Liver (tissue), 9 donors: ENCODE data around the gene SYT2. TPM values are rescaled to one million over a fixed set of nuclear protein-coding genes. Genes with fewer than 3 reads are reported as not detected.

Source experiments
- DNase-seq: peaks from one replicate; pipeline ENCODE4 v3.0.0-alpha.2; 2017; ENCODE audit warnings: low spot score
- H3K27ac ChIP-seq, 2 donors: one replicate each; pipeline ENCODE4 v1.7.0; 2013; ENCODE audit warnings: inconsistent platforms in 2 of 2, low read length in 2 of 2, control low read depth in 1 of 2, low read depth in 1 of 2, mild to moderate bottlenecking in 1 of 2
- H3K27me3 ChIP-seq, 4 donors: one replicate each; pipeline versions ENCODE4 v1.6.1 to v1.7.0; 2013; ENCODE audit warnings: low read length in 3 of 4, inconsistent platforms in 1 of 4, mild to moderate bottlenecking in 1 of 4, moderate library complexity in 1 of 4; ENCODE audit not compliant: control insufficient read depth in 4 of 4, insufficient read depth in 4 of 4
- H3K36me3 ChIP-seq, 4 donors: one replicate each; pipeline versions ENCODE4 v1.6.1 to v1.7.0; 2013; ENCODE audit warnings: low read length in 3 of 4, mild to moderate bottlenecking in 3 of 4, low read depth in 1 of 4, moderate library complexity in 1 of 4; ENCODE audit not compliant: control insufficient read depth in 4 of 4, insufficient read depth in 3 of 4
- H3K4me1 ChIP-seq, 4 donors: one replicate each; pipeline versions ENCODE4 v1.6.1 to v1.7.0; 2013; ENCODE audit warnings: low read length in 3 of 4, mild to moderate bottlenecking in 3 of 4, moderate library complexity in 1 of 4; ENCODE audit not compliant: control insufficient read depth in 4 of 4, insufficient read depth in 4 of 4
- H3K4me3 ChIP-seq, 3 donors: one replicate each; pipeline versions ENCODE4 v1.6.1 to v1.7.0; 2013; ENCODE audit warnings: low read length in 3 of 3, control low read depth in 1 of 3, low read depth in 1 of 3, mild to moderate bottlenecking in 1 of 3
- H3K9ac ChIP-seq, 2 donors: one replicate each; pipeline ENCODE4 v1.7.0; 2013; ENCODE audit warnings: low read length in 2 of 2, mild to moderate bottlenecking in 2 of 2, moderate library complexity in 2 of 2, control low read depth in 1 of 2, low read depth in 1 of 2
- H3K9me3 ChIP-seq, 4 donors: one replicate each; pipeline versions ENCODE4 v1.6.1 to v1.7.0; 2013; ENCODE audit warnings: low read length in 3 of 4; ENCODE audit not compliant: control insufficient read depth in 4 of 4
- EGR1 ChIP-seq, 2 donors: IDR thresholded peaks; 2 replicates each; pipeline ENCODE4 v1.6.1; 2016 to 2018; ENCODE audit warnings: antibody characterized with exemption in 2 of 2, low read depth in 2 of 2
- FOXA1 ChIP-seq: IDR thresholded peaks from 2 replicates; pipeline ENCODE4 v1.6.1; 2016; ENCODE audit warnings: antibody characterized with exemption
- HNF4G ChIP-seq: IDR thresholded peaks from 2 replicates; pipeline ENCODE4 v1.6.1; 2016; ENCODE audit warnings: antibody characterized with exemption
- JUND ChIP-seq, 2 donors: IDR thresholded peaks; 2 replicates each; pipeline ENCODE4 v1.6.1; 2016; ENCODE audit warnings: antibody characterized with exemption in 2 of 2
- NR2F2 ChIP-seq: IDR thresholded peaks from 2 replicates; pipeline ENCODE4 v1.6.1; 2016; ENCODE audit warnings: antibody characterized with exemption
- RAD21 ChIP-seq, 2 donors: IDR thresholded peaks; 2 replicates each; pipeline ENCODE4 v1.6.1; 2016; ENCODE audit warnings: antibody characterized with exemption in 2 of 2, mild to moderate bottlenecking in 2 of 2
- RXRA ChIP-seq, 2 donors: IDR thresholded peaks; 2 replicates each; pipeline ENCODE4 v1.6.1; 2017 to 2018; ENCODE audit warnings: antibody characterized with exemption in 2 of 2, mild to moderate bottlenecking in 1 of 2
- TAF1 ChIP-seq: conservative IDR thresholded peaks from 2 replicates; pipeline ENCODE4 v1.6.1; 2016; ENCODE audit warnings: antibody characterized with exemption, mild to moderate bottlenecking
- YY1 ChIP-seq: IDR thresholded peaks from 2 replicates; pipeline ENCODE4 v1.6.1; 2016; ENCODE audit warnings: antibody characterized with exemption, mild to moderate bottlenecking
- WGBS: extraction: QIAGEN DNeasy Blood & Tissue Kit; methylation state at CpG from one replicate; pipeline ENCODE4 v1.1.7; 2013; 5-methylcytosine and 5-hydroxymethylcytosine counted together
- polyA plus RNA-seq, 2 donors: library from polyadenylated mRNA; stranded (reverse) in 1 of 2; unstranded in 1 of 2; fragments of 200-250 nt in 1 of 2; fragments of >200 nt in 1 of 2; fragmentation: Nextera tagmentation in 1 of 2; extraction: Ambion mirVana in 1 of 2; gene quantifications; one replicate each; pipeline versions ENCODE4 v1.2.1 to v1.2.3, GENCODE V29; 2013 to 2015
- total RNA-seq, 2 donors: library from RNA; depleted of rRNA; stranded (reverse); fragments of >200 nt; gene quantifications; one replicate each; pipeline ENCODE4 v1.2.3, GENCODE V29; 2014
- TF ChIP-seq, protein P1 (sequence below): IDR thresholded peaks from 2 replicates; pipeline ENCODE4 v1.6.1; 2016; ENCODE audit warnings: antibody characterized with exemption
- TF ChIP-seq, protein P2 (sequence below): IDR thresholded peaks from 2 replicates; pipeline ENCODE4 v1.6.1; 2016; ENCODE audit warnings: antibody characterized with exemption
- TF ChIP-seq, protein P3 (sequence below): fragments of 150-350 bp; IDR thresholded peaks from 2 replicates; pipeline ENCODE4 v1.5.1; 2017; ENCODE audit warnings: improper control_type of control experiment, low read depth, low read length; ENCODE audit not compliant: missing input control
- TF ChIP-seq, protein P4 (sequence below): IDR thresholded peaks from 2 replicates; pipeline ENCODE4 v1.6.1; 2016; ENCODE audit warnings: antibody characterized with exemption
- donor health status: healthy.
- donor health status: healthy.
- donor health status: healthy.
- donor health status: healthy.
- donor health status: healthy.

The SYT2 gene
- total and polyA plus RNA-seq, 4 donors = under 0.01 to 0.07 TPM; not detected in 2

DNA sequence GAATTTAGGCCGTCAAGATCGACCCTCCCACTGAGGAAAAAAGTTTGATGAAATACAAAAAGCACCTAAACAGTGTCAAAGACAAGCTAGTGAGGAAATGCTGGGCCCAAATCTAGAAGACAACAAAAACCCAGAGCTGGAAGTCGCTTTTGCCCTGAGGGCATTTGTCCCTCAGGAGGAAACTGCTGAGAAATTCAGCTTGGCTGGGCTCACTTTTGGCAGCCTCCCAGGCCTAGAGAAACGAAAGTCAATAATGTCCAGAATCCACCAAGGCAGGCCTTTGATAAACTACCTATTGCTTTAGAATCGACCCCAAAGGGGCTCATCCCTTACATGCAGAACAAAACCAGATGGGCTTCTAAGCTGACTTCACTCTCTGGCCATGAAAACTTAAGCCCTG, 38.9 kb downstream of the SYT2 start (continued):
- TF ChIP-seq TAF1 = no peak
- TF ChIP-seq, protein P1, sequence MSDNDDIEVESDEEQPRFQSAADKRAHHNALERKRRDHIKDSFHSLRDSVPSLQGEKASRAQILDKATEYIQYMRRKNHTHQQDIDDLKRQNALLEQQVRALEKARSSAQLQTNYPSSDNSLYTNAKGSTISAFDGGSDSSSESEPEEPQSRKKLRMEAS = no peak
- TF ChIP-seq, protein P2, sequence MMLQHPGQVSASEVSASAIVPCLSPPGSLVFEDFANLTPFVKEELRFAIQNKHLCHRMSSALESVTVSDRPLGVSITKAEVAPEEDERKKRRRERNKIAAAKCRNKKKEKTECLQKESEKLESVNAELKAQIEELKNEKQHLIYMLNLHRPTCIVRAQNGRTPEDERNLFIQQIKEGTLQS = no peak
- no peak for TF ChIP-seq RAD21 (IDR thresholded peaks at IDR 0.05)

DNA sequence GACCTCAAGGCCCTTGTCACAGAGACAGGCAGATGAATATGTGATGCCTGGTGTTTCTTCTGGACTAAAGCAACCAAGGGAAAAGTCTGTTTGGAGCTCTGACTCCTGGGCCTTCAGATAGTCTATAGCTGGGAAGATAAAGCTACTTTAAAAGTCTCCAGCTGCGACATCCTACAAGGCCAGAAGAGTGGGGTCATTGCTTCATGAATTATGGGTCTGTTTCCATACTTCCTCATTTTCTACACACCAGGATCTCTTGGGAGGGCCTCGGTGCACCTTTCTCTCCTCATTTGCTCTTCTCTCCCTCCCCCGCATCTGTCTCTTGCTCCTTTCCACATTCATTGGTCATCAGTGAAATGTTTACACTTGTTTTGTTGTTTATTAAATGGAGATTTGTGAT, 44.8 kb downstream of the SYT2 start:
- 74% methylated on average over 3 of the region's 3 CpGs for WGBS
- H3K9me3 ChIP-seq = no peaks in the 10 kb centered on the region

DNA sequence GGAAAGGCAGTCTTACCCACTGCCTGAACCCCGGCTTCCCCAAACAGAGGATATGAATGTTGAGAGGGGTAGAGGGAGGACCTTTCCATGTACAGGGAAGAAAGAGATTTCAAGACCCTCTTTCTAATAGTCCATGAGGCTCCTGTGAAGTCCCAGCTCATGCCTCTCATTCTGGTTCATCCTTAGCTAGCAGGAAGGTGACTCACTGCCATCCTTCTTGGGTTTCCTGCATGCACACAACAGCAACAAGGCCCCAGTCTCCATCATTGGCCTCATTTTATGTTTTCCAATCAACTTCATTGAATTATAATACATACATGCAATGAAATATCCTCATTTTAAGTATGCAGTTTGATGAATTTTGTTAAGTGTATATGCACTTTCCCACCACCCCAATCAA, 46.2 kb downstream of the SYT2 start:
- Histone ChIP-seq H3K4me3 (no peak overlapping the region), H3K27me3 (peaks cover 0 to 15% (median 0%) of the 10 kb centered on the region in 4 donors)
- WGBS = 65% methylated on average over 1 of the region's 1 CpG

More for the DNA sequence above, 44.8 kb downstream of the SYT2 start:
- TF ChIP-seq HNF4G (no peak), NR2F2 (no peak)
- no peak overlapping the region for H3K9ac ChIP-seq
- H3K27me3 ChIP-seq = peaks cover 0 to 10% (median 0%) of the 10 kb centered on the region in 4 donors
- no peaks in the 10 kb centered on the region for H3K36me3 ChIP-seq
- no peak for DNase-seq
- no peak overlapping the region for H3K27ac ChIP-seq
- H3K4me1 ChIP-seq = no peaks in the 10 kb centered on the region
- no peak overlapping the region for H3K4me3 ChIP-seq

More for the DNA sequence above, 46.2 kb downstream of the SYT2 start:
- TF ChIP-seq NR2F2 = no peak
- TF ChIP-seq JUND (IDR thresholded peaks at IDR 0.05) = no peak
- TF ChIP-seq, protein P3, sequence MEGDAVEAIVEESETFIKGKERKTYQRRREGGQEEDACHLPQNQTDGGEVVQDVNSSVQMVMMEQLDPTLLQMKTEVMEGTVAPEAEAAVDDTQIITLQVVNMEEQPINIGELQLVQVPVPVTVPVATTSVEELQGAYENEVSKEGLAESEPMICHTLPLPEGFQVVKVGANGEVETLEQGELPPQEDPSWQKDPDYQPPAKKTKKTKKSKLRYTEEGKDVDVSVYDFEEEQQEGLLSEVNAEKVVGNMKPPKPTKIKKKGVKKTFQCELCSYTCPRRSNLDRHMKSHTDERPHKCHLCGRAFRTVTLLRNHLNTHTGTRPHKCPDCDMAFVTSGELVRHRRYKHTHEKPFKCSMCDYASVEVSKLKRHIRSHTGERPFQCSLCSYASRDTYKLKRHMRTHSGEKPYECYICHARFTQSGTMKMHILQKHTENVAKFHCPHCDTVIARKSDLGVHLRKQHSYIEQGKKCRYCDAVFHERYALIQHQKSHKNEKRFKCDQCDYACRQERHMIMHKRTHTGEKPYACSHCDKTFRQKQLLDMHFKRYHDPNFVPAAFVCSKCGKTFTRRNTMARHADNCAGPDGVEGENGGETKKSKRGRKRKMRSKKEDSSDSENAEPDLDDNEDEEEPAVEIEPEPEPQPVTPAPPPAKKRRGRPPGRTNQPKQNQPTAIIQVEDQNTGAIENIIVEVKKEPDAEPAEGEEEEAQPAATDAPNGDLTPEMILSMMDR = no peak
- TF ChIP-seq, protein P2 = no peak
- TF ChIP-seq RXRA (IDR thresholded peaks at IDR 0.05) = no peak
- TF ChIP-seq, protein P4, sequence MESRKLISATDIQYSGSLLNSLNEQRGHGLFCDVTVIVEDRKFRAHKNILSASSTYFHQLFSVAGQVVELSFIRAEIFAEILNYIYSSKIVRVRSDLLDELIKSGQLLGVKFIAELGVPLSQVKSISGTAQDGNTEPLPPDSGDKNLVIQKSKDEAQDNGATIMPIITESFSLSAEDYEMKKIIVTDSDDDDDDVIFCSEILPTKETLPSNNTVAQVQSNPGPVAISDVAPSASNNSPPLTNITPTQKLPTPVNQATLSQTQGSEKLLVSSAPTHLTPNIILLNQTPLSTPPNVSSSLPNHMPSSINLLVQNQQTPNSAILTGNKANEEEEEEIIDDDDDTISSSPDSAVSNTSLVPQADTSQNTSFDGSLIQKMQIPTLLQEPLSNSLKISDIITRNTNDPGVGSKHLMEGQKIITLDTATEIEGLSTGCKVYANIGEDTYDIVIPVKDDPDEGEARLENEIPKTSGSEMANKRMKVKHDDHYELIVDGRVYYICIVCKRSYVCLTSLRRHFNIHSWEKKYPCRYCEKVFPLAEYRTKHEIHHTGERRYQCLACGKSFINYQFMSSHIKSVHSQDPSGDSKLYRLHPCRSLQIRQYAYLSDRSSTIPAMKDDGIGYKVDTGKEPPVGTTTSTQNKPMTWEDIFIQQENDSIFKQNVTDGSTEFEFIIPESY = no peak
- no peak for TF ChIP-seq FOXA1
- TF ChIP-seq EGR1 (IDR thresholded peaks at IDR 0.05; ENCODE audit: low read depth in 2 of 2) = no peak
- TF ChIP-seq YY1 = no peak
- Histone ChIP-seq H3K36me3 (no peaks in the 10 kb centered on the region), H3K4me1 (no peaks in the 10 kb centered on the region), H3K27ac (no peak overlapping the region), H3K9me3 (no peaks in the 10 kb centered on the region), H3K9ac (no peak overlapping the region)
- DNase-seq = no peak
